Mucosa of descending colon (tissue), 3 donors: ENCODE measurements around the gene UNC13B. TPM values are rescaled to one million over a fixed set of nuclear protein-coding genes. Genes with fewer than 3 reads are reported as not detected.
"Not testable (repeated sequence)": the region's sequence is repeated elsewhere in the genome, so short reads cannot be mapped to it uniquely, and the experiment has no call there.

ENCODE experiments used
- ATAC-seq: fragments of 200-7000 bp; cut with Tn5 transposase; one replicate; pipeline ENCODE4 v1.9.1; 2020; ENCODE audit warnings: mild to moderate bottlenecking, moderate library complexity
- DNase-seq, 3 donors: peaks; one replicate each; pipeline ENCODE4 v3.0.0-alpha.2; 2020
- H3K36me3 ChIP-seq: fragments of 200-600 bp; one replicate; pipeline ENCODE4 v1.8.0; 2021; ENCODE audit warnings: low read depth, mild to moderate bottlenecking
- H3K4me1 ChIP-seq: fragments of 200-600 bp; one replicate; pipeline ENCODE4 v1.8.0; 2021; ENCODE audit warnings: low read depth, mild to moderate bottlenecking
- H3K4me3 ChIP-seq: fragments of 200-600 bp; one replicate; pipeline ENCODE4 v1.8.0; 2021; ENCODE audit warnings: mild to moderate bottlenecking
- H3K9me3 ChIP-seq: fragments of 200-600 bp; one replicate; pipeline ENCODE4 v1.8.0; 2021; ENCODE audit warnings: mild to moderate bottlenecking
- intact Hi-C, 2 donors: fragments of 100-400 bp; cut with DNase I in 1 of 2; cut with micrococcal nuclease in 1 of 2; formaldehyde crosslinking; loops; one replicate each; pipeline versions ENCODE4 v1.11.0 to v1.11.1; 2022; cut with DNase I, micrococcal nuclease
- total RNA-seq, 3 donors: library from RNA; stranded (reverse); fragmentation: NEBNext Ultra II Directional in 2 of 3; extraction: Animal tissue kit (Norgen Biotek cat#: 25700) in 2 of 3; gene quantifications; one replicate each; pipeline versions ENCODE4 v1.2.1 to v1.2.4, GENCODE V29; 2021 to 2023
- TF ChIP-seq, protein P1 (sequence below): fragments of 200-600 bp; IDR thresholded peaks from one replicate; pipeline ENCODE4 v1.8.0; 2022; ENCODE audit warnings: antibody characterized with exemption, mild to moderate bottlenecking
- donor health status: DM: no; HTN: no; CAD: no; lungs with moderate emphysema.
- donor health status: DM: no; HTN: no; CAD: no.
- donor health status: DM: no; HTN: yes; CAD: no.

The UNC13B gene
- total RNA-seq, 3 donors from 2014 or later = 42.9 to 68.2 (median 50.9) TPM

DNA sequence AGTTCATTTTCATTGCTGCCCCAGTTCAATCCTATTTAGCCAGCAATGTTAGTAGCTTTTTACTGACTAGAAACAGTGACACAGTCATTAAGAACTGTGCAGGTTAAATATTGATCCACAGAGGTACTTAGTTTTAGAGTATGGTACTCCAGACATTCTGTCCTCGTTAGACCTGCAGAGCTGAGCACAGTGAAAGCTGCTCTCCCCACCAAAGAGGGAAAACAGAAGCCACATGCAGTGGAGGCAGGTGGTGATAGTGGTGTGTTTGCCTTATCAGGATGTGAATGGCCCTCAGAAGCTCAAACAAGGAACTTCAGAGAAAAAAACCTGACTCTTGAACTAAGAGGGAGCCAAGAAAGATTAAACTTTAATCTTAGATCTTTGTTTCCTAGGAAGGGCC is 75.5 kb downstream of the UNC13B start:
- intact Hi-C loops = no loop called here
- ATAC-seq (peak; percentile 87), DNase-seq (peak in 2 of 3 donors; percentile 37 to 51)
- TF ChIP-seq, protein P1, sequence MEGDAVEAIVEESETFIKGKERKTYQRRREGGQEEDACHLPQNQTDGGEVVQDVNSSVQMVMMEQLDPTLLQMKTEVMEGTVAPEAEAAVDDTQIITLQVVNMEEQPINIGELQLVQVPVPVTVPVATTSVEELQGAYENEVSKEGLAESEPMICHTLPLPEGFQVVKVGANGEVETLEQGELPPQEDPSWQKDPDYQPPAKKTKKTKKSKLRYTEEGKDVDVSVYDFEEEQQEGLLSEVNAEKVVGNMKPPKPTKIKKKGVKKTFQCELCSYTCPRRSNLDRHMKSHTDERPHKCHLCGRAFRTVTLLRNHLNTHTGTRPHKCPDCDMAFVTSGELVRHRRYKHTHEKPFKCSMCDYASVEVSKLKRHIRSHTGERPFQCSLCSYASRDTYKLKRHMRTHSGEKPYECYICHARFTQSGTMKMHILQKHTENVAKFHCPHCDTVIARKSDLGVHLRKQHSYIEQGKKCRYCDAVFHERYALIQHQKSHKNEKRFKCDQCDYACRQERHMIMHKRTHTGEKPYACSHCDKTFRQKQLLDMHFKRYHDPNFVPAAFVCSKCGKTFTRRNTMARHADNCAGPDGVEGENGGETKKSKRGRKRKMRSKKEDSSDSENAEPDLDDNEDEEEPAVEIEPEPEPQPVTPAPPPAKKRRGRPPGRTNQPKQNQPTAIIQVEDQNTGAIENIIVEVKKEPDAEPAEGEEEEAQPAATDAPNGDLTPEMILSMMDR = no peak
- peak overlapping the region; percentile 9 for H3K4me3 ChIP-seq
- H3K4me1 ChIP-seq = peaks cover 13% of the 10 kb centered on the region
- no peaks in the 10 kb centered on the region for H3K9me3 ChIP-seq
- H3K36me3 ChIP-seq = no peaks in the 10 kb centered on the region

DNA sequence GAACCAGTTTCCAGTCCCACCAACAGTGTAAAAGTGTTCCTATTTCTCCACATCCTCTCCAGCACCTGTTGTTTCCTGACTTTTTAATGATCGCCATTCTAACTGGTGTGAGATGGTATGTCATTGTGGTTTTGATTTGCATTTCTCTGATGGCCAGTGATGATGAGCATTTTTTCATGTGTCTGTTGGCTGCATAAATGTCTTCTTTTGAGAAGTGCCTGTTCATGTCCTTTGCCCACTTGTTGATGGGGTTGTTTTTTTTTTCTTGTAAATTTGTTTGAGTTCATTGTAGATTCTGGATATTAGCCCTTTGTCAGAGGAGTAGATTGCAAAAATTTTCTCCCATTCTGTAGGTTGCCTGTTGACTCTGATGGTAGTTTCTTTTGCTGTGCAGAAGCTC is 84.1 kb downstream of the UNC13B start:
- ATAC-seq = not testable (repeated sequence)

DNA sequence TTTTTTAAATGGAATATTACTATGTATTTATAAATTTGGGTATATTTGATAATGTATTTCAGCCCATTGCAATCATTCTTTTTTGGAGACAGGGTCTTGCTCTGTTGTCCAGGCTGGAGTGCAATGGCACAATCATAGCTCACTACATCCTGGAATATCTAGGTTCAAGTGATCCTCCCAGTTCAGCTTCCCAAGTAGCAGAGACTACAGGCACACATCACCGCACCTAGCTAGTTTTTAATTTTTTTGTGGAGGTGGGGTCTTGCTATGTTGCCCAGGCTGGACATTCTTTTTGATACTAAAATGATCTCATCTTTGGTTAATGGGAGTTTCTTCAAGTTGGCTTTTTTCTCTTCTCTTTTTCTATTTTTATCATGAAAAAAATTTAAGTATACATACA is 91.3 kb downstream of the UNC13B start:
- no peak for ATAC-seq
- Histone ChIP-seq H3K4me3 (no peak overlapping the region), H3K36me3 (no peaks in the 10 kb centered on the region), H3K9me3 (no peaks in the 10 kb centered on the region), H3K4me1 (peaks cover 6% of the 10 kb centered on the region)
- no peak for DNase-seq
- TF ChIP-seq, protein P1 = no peak
- intact Hi-C loops = no loop called here

More for the DNA sequence above, 84.1 kb downstream of the UNC13B start:
- H3K9me3 ChIP-seq, H3K4me3 ChIP-seq, DNase-seq, H3K36me3 ChIP-seq, intact Hi-C loops, H3K4me1 ChIP-seq: not testable (repeated sequence)

DNA sequence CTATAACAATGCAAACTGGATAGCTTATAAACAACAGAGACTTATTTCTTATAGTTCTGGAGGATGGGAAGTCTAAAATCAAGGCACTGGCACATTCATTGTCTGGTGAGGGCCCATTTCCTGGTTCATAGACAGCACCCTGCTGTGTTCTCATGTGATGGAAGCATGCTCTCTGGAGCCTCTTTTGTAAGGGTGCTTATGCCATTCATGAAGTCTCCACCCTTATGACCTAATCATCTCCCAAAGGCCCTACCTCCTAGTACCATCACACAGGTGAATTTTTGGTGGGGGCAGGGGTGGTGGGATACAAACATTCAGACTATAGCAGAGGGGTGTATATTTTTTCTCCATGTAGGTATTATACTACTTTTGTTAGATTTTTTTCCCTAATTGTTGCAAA is 92.4 kb downstream of the UNC13B start:
- peak; percentile 41 for ATAC-seq
- intact Hi-C loops = no loop called here
- no peak overlapping the region for H3K4me3 ChIP-seq
- TF ChIP-seq, protein P1 = no peak
- no peak for DNase-seq
- H3K4me1 ChIP-seq = peaks cover 14% of the 10 kb centered on the region
- H3K36me3 ChIP-seq = no peaks in the 10 kb centered on the region
- H3K9me3 ChIP-seq = no peaks in the 10 kb centered on the region

DNA sequence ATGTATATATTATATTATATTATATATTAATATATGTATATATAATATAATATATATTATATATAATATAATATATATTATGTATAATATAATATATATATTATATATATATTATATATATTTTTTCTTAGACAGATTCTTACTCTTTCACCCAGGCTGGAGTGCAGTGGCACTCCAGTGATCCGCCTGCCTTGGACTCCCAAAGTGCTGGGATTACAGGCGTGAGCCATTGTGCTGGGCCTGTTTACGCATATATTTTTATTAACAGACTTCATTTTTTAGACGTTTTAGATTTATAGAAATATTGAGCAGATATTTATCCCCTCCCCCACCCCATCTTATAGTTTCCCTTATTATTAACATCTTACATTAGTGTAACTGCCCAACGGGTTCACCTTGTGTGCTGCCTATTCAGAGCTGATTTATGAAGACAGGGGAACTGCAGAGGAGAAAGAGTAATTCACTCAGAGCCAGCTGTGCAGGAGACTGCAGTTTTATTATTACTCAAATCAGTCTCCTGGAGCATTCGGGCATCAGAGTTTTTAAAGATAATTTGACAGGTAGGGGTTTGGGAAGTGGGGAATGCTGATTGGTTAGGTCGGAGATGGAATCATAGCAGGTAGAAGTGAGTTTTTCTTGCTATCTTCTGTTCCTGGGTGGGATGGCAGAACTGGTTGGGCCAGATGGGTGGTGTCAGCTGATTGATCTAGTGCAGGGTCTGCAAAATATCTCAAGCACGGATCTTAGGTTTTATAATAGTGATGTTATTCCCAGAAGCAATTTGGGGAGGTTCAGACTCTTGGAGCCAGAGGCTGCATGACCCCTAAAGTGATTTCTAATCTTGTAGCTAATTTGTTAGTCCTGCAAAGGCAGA is 93.4 kb downstream of the UNC13B start:
- intact Hi-C loops = loop anchor here (5.0 kb wide), 1 partner anchor 138 kb away; the partner anchor contains the start of gene ATOSB (in 2 of the 2)
- no peak overlapping the region for H3K4me3 ChIP-seq
- no peaks in the 10 kb centered on the region for H3K36me3 ChIP-seq
- DNase-seq (no peak), ATAC-seq (no peak)
- peaks cover 14% of the 10 kb centered on the region for H3K4me1 ChIP-seq
- TF ChIP-seq, protein P1 = no peak
- no peaks in the 10 kb centered on the region for H3K9me3 ChIP-seq

DNA sequence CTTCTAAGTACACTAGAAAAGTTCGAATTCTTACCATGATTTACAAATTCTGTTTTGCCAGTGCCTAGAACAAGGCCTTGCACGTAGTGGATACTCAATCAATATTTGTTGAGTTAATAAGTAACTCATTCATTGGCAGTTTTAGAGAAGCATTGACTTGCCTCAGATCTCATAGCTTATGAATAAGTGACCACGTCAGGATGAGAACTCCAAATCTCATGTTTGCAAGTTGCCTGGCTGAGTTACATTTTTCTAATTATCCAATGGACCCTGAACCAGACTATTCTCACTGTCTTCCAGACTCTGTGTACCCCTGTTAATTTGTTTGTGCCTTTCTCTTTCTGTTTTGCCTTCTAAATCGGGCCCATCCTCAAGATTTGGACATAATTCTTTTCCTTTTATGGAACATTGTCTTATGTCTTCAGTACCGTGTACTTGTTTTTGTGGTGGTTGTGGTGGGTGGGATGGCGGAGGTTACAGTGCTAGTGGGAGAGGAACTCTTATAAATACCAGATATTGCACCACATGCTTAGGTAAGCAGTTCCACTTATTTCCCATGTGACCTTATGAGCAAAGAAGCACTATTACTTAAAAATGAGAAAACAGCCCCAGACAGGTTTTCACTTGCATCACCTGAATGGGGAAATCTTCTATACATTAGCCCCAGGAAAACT is 96.3 kb downstream of the UNC13B start:
- TF ChIP-seq, protein P1 = no peak
- Histone ChIP-seq H3K4me1 (peaks cover 14% of the 10 kb centered on the region), H3K9me3 (no peaks in the 10 kb centered on the region), H3K4me3 (no peak overlapping the region), H3K36me3 (no peaks in the 10 kb centered on the region)
- no peak for DNase-seq
- intact Hi-C loops = loop anchor here (5.0 kb wide), 1 partner anchor 141 kb away; the partner anchor contains the start of gene ATOSB (in 2 of the 2)
- peak; percentile 57 for ATAC-seq
